Measurements from ENCODE around the gene KSR1.
"Not testable (repeated sequence)": the region's sequence is repeated elsewhere in the genome, so short reads cannot be mapped to it uniquely, and the experiment has no call there.

Gene KSR1

DNA sequence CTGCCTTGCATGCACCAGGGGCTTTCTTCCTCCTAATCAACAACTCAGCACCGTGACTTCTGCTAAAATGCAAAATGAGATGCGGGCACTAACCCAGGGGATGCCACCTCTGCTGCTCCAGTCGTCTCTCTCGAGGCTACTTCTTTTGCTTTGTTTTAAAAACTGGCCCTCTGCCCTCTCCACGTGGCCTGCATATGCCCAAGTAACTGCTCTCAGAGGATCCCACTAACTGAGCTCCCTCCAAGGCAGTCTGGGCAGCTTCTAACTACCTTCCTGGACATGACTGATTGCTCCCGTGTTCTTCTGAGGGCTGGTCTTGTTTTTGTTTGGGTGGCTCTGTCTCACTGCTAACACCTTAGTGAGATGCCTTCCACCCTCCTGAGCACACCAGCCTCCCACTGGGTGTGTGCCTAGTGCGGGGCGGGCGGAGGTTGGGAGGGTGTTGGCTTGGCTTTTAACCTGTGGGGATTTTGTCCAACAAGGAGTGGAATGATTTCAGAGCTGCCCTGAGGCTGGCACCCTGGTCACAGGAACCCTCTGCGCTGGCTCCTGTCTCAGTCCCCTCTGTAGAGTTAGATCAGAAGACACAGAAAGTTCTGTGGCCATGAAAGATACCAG, 165.8 kb downstream of the KSR1 start:
- DNase-seq = no peak

DNA sequence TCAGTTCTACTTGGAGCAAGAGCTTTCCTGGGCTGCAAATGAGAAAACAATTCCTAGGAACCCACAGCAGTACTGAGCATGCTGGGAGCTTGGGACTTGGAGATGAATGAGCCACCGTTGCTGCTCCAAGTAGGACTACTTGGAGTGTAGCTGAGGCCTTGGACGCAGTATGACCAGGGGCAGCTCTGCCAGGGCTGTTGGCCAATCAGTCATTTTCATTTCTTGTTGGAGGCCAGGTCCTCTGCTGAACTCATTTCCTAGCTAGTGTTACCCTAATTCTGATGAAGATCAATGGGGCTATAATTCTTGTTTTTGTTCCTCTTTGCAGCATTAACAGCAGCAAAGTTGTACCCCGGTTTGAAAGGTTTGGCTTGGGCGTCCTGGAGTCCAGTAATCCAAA, 166.7 kb downstream of the KSR1 start:
- no peak for DNase-seq

DNA sequence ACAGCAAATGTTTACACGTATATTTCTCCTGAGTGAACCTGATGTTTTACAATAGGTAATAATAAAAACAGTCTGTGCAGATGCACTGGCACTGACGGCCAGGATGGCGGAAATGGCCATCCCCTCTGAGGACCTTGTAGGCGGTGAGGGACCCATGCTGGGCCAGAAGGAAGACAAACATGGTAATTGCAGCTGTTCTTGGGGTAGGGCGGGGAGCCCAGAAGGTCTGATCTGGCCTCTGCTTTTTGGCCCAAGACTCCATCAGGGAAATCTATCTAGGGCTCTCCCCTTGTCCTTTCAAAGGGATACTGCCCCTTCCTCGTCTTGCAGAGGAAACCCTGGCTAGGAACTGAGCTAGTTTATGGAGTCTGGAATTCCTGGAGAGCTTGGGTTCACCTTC, 167.4 kb downstream of the KSR1 start:
- DNase-seq = no peak

DNA sequence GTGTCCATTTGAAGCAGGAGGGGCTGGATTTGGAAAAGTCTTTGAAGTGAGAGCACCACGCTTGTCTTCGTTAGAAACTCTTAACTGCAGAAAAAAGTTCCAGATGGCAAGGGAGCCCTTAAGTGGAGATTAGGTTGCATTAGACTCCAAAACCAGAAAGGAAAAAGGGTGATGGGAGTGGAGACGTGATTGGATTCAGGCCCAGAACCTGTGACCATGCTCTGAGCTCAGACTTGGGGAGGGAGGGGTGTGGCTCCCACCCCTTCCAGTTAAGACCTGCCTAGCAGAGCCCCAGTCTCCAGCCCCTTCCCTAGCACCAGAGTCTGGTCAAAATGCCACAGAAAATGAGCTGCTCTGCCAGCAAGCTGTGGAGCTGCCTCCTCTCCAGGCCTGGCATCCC, 168.3 kb downstream of the KSR1 start:
- DNase-seq = no peak

DNA sequence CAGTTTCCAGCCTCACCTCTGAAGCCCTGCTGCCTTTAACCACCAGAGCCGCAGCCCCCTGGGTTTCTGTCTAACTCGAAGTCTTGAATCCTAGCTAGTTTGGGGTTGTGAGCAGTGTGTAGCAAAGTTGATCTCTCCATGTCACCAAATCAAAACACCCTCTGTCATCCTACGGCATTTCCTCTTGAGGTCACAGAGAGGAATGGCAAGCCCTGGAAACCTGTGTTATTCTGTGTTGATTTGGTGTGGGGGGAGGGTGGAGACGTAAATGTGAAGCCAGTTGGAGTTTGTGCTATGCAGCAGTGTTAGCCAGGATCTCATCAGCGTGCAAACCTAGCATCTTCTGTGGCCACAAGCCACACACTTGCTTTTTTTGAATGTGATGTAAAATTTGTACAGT, 169.6 kb downstream of the KSR1 start:
- no peak for DNase-seq

DNA sequence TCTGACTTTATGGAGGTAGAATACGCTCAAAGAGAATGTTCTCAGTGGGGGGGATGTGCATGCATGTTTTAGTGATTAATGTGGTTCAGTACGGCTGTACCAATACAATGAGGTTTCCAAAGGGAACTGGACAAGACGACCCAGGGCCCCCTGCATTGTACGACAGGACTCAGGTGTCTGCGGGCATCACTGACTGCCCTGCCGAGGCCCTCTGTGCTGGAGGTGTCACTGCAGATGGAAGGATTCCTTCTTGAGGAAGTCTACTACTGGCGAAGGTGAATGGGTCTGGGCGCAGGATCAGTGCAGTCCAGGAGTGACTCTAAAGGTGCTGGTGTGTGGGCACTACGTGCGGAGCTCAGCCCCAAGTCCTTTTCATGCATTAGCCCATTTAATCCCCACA, 171.3 kb downstream of the KSR1 start:
- no peak for DNase-seq

DNA sequence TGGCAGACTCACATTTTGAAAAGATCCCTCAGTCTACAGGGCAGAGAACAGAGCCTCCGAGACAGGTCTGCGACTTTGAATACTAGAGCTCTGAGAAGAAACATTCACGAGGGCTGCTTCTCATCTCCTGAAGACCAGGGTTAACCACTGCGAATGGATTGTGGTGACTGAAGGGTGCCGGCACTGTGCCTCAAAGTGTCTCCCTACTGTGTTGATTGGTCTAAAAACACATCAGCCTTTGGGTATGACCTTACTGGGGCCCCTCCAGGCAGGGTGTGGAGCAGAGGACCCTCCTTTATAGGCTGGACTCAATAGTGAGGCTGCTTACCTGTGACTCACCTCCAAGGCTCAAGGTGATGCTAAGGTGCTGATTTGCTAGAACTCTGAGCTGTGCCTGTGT, 172.1 kb downstream of the KSR1 start:
- no peak for DNase-seq

DNA sequence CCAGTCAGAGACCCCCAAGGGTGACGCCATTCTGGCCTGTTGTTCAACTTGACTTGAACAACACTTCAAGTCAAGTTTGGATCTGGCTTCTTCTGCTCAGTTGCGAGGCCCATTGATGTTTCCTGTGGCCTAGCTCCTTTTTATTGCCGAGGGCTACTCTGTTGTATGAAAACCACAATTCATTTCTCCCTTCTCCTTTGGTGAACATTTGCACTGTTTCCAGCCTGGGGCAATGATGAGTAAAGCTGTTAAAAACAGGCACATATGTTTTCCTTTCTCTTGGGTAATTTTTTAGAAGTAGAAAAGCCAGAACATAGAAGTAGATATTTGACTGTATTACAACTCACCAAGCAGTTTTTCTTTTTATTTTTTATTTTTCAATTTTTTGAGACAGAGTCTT, 173.0 kb downstream of the KSR1 start:
- peak; percentile 17 for DNase-seq

DNA sequence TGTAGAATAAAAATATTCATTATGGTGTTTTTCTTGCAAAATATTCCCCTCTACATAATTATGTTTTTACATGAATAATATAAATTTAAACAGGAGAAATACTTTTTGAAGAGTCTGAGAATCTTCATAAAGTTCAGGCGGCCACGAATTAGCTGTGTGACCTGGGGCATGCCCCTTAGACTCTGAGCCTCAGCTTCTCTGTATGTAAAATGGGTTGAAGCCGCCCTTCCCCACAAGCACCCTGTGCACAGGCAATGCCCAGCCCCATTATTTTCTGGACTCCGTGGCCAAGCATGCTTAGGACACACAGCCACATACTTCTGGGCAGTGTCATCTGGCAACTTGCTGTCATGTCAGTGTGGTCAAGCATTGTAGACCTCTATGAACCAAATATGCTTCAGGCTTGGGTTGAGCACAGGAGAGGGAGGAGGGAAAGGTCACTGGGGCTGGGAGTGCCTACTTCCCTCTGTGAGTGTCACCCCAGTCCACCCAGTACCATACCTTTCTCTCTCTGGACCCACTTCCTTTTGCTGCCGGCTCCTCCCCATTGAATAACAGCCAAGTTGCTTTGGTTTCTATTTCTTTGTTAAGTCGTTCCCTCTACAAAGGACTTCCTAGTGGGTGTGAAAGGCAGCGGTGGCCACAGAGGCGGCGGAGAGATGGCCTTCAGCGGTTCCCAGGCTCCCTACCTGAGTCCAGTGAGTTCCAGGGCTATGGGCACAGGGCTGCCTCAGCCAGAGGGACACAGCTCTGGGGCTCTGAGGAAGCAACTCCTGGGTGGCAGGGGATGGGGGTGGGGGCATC, 174.6 kb downstream of the KSR1 start, which contains the start of gene LGALS9:
LGALS9 (plus strand) TSS at position 582 of the 804 bp plus-strand sequence; CDS start at position 660, 78 bp downstream.
- DNase-seq = no peak

DNA sequence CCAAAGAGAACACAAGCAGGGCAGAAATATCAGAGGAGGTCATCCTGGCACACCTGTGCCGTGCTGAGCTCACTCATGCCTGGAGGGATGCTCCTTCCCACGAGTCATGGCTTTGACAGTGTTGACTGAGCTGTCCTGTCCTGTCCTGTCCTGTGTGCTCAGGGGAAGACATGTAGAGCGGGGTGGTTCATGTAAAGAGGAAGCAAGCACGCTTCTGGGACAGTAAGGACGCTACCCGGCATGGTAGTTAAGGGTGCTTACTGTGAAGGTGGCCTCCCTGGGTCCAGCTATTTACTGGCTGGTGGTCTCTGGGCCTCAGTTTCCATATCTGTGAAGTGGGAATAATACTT, 175.1 kb downstream of the KSR1 start:
- DNase-seq = no peak

DNA sequence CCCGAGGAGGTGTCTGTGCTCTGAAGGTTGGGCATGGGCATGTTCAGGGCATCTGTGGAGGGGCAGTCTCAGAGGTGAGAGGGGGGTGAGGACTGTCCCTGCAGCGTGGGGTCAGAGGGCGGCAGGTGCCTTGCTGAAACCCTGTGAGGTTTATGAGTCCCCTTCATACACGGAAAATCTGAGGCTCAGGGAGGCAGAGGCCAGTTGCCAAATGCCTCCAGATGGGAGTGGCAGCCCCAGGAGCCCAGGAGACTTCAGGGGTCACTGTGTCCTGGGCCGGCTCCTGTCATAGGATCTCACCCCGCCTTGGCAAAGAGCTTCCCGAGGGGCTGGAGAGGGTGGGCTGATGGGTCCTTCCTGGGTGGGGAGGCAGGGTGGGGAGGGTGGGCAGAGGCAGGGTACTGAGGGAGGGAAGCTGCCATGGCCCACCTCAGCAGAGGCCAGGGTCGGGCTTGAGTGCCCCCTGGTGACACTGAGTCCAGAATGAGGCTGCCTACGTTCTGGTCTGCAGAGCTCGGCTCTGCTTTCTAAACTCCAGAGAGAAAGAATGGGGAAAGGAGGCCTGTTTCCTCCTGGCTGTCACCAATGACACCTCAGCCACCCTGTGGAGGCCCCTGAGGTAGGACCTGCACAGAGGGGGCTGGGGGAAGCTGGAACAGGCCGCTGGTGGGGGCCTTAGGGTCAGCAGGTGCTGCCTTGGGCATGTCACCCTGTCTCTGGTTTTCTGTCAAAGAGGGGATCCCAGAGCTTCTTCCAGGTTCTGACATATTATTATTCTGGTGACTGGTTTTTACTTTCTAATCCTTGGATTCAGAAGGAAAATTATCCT, 175.9 kb downstream of the KSR1 start:
- no peak for DNase-seq

DNA sequence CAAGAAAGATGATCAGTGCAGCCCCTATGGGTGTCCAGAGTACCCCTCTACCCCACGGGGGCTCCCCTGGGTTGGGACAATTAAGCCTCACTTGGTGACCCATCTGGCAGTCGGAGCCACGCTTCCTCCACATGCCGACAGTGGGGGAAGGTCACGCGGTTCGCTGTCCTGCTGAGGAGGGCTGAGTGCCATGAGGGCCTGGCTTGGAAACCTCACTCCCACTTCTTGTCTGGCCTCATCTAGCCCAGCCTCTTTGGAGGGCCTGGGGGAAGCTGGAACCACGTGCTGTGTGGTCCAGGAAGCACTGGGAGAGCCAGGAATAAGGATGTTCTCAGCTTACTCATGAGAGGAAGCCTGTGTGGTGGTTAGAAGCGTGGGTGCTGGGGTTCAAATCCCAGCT, 176.5 kb downstream of the KSR1 start:
- not testable (repeated sequence) for DNase-seq

DNA sequence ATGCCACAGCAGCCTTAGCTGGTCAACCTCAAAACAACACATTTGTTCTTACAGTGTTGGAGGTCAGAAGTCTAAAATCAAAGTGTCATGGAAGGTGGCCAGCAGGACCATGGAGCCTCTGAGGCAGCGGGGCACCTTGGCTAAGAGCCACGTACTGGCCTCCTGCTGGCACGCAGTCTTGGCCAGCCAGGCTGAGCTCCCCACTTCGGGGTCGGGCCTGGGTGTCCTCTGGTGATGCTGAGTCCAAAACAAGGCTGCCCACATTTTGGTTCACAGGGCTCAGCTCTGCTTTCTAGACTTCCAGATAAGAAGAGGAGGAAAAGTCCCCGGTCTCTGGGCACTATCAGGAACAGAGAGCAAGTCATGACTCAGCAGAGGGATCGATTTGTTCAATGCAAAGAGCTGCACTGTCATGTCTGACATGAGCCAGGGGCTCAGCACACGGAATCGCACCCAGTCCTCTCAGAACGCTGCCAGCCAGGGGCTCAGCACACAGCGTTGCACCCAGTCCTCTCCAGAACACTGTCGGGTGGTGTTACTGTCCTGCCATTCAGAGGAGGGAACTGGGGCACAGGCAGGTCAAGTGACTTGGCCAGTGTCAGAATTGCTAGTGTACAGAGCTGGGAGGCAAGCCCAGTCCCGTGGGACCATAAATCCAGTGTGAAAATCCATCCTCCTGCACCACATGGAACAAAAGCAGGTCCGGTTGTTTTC, 177.2 kb downstream of the KSR1 start:
- DNase-seq = no peak

DNA sequence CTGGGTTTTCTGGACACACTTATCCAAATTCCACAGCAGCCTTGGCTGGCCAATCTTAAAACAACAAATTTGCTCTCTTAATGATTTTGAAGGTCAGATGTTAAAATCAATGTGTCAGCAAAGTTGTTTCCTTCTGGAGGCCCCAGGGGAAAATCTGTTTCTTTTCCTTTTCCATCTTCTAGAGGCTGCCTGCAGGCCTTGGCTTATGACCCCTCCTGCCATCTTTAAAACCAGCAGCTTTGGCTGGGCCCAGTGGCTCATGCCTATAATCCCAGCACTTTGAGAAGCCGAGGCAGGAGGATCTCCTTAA, 177.7 kb downstream of the KSR1 start:
- DNase-seq = no peak

DNA sequence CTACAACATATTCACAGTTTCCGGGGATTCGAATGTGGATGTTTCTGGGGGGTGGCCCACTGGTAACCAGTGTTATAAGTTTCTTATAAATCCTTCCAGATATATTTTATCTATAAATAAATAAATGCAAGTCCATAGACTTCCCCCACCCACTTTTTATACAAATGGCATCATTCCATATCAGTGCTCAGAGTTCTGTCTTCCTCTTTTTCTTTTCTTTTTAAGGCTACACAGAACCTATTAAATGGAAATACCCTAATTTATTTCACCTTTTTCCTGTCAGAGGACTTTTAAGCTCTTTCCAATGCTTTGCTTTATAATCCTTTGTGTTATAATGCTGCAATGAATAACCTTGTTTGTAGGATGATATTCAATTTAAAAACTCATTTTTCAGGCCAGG, 178.5 kb downstream of the KSR1 start:
- no peak for DNase-seq

DNA sequence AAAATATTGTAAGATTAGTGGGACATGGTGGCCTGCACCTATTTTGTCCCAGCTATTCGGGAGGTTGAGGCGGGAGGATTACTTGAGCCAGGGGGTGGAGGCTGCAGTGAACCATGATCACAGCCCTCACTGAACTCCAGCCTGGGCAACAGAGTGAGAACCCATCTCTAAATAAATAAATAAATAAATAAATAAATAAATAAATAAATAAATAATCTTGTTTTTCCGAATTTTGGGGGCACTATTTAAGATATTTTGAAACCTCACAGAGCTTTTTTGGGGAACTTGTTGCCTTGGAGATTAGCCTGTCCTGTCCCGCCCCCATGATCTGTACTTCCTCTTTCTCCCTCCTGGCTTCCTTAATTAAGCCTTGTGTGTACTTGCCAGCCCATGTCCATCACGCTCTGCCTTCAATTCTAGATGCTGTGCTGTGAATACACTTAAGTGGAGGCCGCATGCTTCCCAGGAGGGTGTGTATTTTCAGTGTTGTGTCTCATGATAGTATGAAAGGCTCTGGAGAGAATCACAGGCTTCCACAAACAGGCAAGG, 179.1 kb downstream of the KSR1 start:
- no peak for DNase-seq

DNA sequence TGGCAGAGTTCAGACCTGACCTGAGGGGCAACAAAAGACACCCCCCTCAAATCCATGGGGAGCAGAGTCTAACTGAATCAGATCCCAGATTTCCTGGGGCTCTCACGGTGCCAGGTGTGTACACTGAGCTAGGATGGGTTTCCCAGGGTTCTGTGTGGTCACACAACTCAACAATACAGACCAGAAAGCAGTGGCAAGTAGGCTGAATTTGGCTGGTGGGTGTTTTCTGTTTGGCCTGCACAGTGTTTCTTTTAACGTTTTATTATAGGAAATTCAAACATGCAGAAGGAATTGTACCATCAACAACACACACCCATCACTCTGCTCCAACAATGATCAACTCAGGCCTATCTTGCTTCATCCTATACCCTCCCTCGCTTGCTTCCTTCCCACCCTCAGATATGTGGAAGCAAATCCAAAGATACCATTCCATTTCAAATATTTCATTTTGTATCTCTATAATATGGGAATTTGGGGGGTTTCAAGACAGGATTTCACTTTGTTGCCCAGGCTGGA, 179.8 kb downstream of the KSR1 start:
- not testable (repeated sequence) for DNase-seq

DNA sequence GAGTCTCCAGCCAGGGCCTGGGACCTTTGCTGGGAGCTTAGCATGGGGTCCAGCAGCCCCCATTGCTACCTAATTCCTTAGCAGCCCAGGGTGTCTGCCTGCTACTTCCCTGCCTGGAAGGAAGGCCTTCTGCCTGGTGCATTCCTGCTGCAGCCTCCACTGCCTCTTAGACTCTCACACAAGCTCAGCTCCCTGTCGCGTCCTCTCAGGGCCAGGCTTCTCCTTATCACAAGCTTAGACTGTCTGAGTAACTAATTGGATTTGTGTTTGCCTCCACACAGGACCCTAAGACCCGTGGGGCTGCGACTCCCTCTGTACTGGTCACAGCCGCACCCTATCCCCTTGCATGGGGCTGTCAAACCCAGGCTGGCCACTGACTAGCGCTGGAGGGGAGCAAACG, 181.6 kb downstream of the KSR1 start:
- not testable (repeated sequence) for DNase-seq

DNA sequence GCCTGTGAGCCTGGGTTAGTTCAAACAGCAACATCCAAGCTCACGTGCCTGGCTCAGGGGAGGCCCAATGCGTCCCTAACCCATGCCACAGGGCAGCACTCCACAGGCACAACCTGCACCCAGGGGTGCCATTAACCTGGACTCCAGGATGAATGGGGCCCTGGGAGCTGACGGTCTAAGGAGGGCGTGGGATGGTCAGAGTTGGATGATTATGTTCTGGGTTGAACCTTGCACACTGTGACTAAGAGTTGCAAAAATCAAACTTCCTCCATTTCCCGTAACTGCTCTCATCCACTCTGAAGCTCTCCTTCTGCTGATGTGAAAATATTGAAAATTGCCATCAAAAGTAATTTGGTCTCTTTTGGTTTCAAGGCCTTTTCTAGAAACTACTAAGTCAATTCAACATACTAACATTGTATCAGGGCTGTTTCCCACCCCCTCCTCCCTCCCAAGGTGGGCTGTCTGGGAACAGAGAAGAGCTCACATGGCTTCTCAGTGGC, 182.2 kb downstream of the KSR1 start:
- DNase-seq = not testable (repeated sequence)

DNA sequence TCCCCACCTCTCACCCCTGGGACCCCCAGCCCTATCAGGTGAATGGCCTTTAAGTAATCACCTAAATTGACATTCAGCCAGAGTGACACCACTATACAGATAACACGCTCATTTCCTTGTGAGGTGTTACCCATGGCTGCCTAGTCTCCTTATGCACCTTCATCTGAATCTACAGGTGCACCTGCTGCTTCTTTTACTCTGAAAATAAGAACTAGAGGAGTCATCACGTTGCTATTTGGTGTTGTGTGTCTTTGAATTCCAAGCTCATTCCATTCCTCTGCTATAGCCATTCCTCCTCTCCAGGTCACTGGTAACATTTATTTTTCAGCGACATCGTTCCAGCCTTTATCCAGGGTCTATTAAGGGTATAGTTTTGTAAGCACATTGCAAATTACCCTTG, 184.5 kb downstream of the KSR1 start:
- no peak for DNase-seq

DNA sequence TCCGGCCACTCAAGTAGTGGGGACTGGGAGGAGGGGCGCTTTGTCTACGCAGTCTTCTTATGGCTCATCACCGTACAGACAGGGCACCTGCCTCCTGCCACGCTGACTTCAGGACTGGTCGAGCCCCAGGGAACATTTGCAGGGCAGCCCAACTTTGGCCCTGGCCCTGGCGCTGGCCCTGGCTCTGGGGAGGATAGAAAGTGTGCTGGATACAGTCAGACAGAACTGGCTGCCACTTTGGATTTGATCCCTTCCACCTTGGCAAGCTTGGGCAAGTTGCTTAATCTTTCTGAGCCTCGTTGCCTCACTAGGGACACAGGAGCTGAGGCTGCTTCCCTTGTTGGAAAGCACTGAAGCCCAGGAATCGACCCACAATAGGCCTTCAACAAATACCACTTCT, 188.3 kb downstream of the KSR1 start:
- no peak for DNase-seq

DNA sequence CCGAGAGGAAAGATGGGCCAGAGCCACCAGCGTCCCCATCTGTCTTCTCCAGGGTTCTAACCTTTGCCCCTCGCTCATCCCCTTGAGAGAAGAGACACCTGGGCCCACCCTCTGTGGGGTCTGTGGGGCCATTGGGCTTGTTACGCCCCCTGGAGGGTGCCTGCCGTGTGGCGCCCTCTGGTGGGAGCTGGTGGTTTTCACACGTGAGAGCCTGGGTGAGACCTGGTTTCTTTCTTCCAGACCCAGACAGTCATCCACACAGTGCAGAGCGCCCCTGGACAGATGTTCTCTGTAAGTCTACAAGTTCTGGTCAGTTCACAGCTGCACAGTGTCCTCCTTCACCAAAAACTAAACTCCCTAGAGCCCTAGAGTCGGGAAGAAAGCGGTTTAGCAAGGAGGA, 189.4 kb downstream of the KSR1 start:
- not testable (repeated sequence) for DNase-seq

DNA sequence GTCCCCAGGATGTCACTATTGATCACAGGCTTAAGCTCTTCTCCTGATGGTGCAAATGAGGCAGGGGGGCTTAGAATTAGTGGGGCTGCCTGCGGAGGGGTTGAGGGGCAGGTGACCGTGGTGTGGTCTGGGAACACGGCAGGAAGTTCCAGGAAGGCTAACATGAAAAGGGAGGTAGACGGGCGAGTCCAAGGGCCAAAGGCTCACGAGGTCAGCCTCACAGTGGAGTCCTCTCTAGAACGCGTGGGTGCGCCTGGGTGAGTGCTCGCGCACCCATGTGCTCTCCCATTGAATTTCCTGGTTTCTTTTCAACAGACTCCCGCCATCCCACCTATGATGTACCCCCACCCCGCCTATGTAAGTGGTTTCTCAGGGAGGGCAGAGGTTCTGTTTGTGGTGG, 190.0 kb downstream of the KSR1 start:
- no peak for DNase-seq

Measured in NCI-H226 (cell line).